HG03175 (cell line): Measurements from ENCODE around the gene NUP35.
"Not testable (repeated sequence)": the region's sequence is repeated elsewhere in the genome, so short reads cannot be mapped to it uniquely, and the experiment has no call there.

Experiments
- ATAC-seq: cut with Tn5 transposase; IDR thresholded peaks from one replicate; pipeline ENCODE4 v1.9.1; 2021; ENCODE audit warnings: mild to moderate bottlenecking, moderate library complexity; ENCODE audit not compliant: unreplicated experiment

The NUP35 gene

DNA sequence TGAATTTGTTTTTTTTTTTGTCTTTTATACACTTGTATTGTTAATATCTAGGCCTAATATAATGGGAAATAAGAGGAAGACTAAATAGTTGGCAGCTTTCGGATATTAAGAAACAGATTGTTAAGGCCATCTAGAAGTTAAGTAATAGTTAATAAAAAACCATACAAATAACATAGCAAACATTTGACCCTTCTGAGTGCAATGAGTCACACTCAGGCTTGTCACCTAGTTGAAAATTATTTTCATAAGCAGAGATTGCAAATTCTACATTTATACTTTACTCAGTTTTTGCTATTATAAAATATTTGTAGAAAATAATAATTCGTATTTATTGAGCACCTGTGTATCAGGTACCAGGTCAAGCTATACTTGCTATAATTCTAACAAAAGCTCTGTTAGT is 2.4 kb downstream of the NUP35 start:
- no peak for ATAC-seq

DNA sequence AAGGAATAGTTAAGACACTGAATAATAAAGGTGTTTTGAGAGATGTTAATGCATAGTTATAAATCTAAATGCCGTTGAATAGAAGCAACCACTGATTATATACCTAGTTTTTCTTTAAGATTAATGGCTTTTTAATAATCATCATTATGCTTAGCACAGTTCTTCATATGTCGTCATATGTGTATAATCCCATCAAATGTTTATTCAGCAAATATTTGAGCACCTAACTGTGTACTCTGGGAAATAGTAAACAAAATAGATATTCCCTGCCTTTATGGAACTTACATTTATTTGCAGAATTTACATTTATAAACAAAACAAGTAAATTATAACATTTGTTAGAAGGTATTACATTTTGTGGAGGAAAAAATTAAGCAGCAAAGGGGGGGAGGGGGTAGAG is 9.8 kb downstream of the NUP35 start:
- no peak for ATAC-seq

DNA sequence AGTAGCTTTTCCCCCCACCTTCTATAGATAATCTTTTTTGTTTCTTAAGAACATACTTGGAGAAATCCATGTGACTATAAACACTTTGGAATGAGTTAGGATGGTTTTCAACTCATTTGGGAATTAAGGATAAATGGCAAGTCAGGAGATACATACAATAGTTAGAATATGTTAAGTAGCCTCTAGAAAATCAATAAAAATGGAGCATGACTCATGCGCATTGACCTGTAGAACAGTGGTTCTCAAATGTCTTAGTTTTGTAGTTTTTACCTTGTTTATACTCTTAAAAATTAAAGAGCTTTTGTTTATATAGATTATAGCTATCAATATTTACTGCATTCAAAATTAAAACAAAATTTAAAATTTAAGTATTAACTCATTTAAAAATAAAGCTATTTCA is 24.7 kb downstream of the NUP35 start:
- ATAC-seq, result no peak

DNA sequence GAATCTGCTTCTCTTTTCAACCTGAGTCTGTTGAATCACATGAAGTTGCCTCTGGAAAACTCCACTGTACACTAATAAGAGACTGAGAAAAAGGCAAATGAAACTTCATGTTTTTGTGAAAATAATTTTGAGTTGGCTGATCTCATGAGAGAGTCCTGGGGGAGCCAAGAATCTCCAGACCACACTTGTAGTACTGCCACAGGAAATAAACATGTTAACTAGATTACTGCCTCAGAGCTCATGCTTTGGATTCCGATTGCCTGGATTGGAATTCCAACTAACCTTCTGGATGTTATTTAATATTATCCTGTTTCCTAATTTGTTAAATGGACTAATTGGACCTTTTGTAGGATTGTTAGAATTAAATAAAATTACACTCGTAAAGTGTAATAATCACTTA is 25.2 kb downstream of the NUP35 start:
- ATAC-seq, result no peak

DNA sequence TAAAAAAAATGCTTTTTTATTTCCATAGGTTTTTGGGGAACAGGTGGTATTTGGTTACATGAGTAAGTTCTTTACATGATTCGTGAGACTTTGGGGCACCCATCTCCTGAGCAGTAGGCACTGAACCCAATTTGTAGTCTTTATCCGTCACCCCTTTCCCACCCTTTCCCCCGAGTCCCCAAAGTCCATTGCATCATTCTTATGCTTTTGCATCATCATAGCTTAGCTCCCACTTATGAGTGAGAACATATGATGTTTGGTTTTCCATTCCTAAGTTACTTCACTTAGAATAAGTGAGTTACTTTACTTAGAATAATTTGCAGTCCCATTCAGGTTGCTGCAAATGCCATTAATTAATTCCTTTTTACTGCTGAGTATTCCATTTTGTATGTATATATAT is 28.0 kb downstream of the NUP35 start:
- not testable (repeated sequence) for ATAC-seq

DNA sequence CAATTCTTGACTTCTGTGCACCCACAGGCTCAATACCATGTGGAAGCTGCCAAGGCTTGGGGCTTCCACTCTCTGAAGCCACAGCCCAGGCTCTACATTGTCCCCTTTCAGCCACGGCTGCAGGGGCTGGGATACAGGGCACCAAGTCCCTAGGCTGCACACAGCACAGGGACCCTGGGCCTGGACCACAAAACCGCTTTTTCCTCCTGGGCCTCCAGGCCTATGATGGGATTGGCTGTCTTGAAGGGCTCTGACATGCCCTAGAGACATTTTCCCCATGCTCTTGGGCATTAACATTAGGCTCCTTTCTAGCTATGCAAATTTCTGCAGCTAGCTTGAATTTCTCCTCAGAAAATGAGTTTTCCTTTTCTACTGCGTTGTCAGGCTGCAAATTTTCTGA is 29.7 kb downstream of the NUP35 start:
- ATAC-seq, result no peak

DNA sequence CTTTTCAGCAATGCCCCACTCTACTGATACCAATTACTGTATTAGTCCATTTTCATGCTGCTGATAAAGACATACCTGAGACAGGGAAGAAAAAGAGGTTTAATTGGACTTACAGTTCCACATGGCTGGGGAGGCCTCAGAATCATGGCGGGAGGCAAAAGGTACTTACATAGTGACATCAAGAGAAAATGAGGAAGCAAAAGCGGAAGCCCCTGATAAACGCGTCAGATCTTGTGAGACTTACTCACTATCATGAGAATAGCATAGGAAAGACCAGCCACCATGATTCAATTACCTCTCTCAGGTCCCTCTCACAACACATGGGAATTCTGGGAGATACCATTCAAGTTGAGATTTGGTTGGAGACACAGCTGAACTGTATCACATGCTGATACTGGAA is 30.5 kb downstream of the NUP35 start:
- ATAC-seq, result not testable (repeated sequence)

DNA sequence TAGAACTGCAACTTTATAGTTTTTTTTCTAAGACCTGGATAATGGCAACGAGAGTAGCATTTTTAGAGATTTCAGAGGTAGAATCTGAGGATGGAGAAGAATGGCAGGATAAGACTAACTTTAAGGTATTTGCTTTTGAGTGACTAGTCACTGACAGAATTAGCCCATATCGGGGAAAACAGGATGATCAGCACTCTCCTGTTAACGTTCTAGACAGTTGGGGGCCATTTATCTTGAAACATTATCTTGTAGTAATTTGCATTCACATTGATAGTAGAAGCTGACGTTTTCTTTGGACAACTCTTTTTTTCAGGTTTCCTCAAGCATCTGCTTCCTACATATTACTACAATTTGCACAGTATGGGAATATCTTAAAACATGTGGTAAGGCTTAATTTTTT is 32.9 kb downstream of the NUP35 start:
- no peak for ATAC-seq

DNA sequence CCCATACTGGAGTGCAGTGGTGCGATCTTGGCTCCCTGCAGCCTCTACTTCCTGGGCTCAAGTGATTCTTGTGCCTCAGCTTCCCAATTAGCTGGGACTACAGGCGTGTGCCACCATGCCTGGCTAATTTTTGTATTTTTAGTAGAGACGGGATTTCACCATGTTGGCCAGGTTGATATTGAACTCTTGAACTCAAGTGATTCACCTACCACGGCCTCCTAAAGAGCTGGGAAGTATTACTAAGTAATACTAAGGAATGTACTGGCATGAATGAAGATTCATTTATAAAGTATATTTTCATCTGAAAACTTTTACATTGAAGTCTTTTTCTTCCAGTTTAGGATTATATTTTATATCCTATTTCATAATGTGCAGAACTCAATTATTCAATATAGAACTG is 38.1 kb downstream of the NUP35 start:
- ATAC-seq, result no peak

DNA sequence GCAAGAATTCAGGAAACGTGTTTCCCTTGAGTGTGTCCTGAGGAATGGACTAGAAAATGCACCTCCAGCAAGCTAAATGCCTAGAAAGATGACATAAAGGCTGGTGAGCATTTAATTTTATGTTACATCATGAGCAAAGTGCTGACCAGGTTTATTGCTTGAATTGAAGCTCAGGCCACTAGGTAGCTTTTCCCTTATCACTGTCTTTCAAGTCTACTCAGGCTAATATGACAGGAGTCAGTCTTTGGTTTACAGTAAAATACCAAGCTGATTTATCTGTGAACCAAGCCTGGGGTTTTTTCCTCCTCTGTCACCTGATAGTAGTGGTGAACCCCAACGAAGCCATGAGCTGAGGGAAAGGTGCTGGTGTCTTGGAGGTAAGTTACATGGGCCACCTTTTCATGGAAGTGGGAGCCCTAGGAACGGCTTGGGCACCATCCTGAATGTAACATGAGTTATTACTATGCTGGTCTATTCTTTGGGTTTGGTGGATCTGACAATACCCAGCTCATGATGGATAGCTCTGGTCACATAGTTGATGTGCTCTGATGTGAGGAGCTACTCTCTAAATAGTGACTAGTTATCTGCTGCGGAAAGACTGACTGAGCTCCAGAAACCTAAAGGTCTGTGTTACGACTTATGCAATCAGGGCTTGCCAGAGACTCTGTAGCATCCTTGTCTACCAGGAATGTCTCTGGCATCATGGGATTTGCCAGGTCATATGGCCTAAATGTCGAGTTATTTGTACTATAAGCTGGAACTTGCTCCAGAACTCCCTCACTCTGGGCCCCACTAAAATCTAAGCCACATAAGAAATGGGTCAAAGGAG is 39.8 kb downstream of the NUP35 start:
- ATAC-seq, result no peak

DNA sequence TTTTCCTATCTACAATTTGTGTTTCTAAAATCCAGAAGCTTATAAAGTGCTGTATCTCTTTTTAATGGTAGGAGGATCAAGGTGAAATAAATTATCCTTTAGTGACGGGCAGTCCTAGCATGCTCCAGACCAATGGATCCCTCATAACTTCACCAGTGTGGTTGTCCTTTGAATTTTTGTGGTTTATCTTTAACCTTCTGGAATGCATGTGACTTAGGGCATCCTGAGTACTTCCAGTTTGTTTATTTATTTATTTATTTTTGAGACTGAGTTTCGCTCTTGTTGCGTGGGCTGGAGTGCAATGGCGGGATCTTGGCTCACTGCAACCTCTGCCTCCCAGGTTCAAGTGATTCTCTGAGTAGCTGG is 40.4 kb downstream of the NUP35 start:
- no peak for ATAC-seq

DNA sequence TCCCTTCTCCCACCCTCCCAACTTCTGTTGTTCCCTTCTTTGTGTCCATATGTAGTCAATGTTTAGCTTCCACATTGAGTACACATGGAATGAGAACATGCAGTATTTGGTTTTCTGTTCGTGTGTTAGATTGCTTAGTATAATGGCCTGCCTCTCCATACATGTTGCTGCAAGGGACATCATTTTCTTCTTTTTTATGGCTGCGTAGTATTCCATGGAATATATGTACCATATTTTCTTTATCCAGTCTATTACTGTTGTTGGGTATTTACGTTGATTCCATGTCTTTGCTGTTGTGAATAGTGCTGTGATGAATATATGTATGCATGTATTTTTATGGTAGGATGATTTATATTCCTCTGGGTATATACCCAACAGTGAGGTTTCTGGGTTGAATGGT is 42.0 kb downstream of the NUP35 start:
- no peak for ATAC-seq

DNA sequence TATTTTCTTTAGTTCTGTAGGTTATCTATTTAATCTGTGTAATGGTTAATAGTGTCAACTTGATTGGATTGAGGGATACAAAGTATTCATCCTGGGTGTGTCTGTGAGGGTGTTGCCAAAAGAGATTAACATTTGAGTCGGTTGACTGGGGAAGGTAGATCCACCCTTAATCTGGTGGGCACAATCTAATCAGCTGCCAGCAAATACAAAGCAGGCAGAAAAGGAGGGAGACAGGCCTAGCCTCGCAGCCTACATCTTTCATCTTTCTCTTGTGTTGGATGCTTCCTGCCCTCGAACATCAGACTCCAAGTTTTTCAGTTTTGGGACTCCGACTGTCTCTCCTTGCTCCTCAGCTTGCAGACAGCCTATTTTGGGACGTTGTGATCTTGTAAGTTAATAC is 42.7 kb downstream of the NUP35 start:
- ATAC-seq, result not testable (repeated sequence)

DNA sequence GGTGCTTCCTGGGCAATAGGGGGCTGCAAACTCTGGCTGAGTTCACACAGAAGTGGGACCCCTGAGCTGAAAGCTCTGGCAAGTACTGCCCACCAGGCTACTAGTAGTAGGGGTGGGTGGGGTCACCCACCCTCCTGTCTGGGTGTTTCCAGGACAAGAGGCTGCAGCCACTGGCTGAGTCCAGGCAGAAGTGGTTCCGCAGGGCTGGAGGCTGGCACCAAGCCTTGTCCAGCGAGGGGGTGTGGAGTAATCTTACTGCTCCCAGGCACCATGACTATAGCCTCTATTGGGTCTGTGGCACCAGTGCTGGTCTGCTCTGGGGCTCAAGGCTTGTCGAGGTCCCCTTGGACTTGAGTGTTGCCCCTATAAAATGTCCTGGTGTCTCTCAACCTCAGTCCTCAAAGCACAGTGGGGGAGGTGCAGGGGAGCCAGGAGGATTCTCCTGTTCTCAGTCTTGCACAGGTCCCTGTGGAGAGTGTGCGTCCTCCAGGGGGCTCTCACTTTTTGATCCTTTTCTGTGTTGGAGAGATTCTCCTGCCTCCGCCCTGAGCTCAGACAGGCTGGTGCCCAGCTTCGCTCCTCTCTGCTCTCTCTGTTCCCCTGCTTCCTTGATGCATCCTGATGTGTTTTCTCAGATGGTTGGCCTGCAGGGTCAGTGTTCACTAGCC is 48.1 kb downstream of the NUP35 start:
- ATAC-seq, result no peak

DNA sequence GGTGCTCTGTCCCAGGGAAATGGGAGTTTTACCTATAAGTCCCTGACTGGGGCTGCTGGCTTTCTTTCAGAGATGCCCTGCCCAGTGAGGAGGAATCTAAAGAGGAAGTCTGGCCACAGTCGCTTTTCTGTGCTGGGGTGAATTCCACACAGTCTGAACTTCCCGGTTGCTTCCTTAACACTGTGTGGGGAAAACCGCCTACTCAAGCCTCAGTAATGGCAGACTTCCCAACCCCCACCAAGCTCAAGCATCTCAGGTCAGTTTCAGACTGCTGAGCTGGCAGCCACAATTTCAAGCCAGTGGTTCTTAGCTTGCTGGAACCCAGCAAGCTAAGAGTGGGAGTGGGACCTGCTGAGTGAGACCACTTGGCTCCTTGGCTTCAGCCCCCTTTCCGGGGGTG is 54.9 kb downstream of the NUP35 start:
- ATAC-seq, result no peak

DNA sequence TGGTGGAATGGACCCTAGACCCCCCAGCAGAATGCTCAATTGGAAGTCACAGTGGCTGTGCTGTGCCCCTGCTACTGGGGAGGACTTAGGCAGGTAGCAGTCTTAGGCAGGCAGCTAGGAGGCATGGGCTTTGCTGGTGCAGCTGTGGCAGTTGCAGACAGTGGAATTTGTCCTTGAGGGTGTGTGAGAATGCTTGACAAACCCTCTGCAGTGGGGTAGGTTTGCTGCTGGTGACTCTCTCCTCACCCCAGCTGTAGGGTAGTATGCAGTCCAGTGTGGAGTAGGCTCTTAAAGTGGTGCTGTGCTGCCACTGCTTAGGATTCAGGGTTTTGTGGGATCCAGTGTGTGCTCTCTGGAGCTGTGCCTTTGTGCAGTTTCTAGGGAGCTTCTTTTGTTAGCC is 61.3 kb downstream of the NUP35 start:
- no peak for ATAC-seq

DNA sequence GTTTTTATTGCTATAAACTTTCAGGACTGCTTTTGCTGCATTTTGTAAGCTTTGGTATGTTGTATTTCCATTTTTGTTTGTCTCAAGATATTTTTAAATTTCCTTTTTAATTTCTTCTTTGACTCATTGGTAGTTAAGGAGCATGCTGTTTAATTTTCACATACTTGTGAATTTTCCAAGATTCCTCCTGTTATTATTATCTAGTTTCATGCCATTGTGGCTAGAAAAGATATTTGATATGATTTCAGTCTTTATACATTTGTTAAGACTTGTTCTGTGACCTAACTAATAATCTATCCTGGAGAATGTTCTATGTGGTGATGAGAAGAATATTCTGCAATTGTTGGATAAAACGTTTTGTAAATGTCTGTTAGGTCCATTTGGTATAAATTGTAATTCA is 62.1 kb downstream of the NUP35 start:
- ATAC-seq, result no peak

DNA sequence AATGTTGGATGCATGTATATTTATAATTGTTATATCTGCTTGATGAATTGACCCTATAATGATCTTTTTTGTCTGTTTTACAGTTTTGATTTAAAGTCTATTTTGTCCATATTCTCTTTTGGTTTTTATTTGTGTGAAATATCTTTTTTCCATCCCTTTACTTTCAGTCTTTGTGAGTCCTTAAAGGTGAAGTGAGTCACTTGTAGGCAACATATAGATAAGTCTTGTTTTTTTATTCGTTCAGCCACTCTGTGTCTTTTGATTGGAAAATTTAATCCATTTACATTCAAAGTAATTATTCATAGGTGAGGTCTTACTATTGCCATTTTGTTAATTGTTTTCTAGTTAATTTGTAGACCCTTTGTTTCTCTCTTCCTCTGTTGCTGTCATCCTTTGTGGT is 62.5 kb downstream of the NUP35 start:
- no peak for ATAC-seq

DNA sequence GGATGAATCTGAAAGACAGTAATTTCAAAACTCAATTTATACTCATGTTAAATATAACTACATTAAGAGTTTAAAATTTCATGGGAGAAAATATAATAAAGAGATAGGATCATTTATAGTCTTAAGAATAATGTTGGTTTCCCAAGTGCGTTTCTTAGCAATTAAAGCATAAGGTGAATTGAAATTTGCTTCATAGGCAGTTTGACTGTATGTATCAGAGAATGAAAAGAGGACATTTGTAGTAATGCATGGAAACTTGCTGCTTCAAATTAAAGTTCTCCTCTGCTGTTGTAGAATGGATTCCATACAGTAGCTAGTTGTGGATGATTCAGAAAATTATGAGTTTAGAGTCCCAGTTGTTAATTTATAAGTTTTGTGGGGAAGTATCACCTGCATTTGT is 68.1 kb downstream of the NUP35 start:
- no peak for ATAC-seq

DNA sequence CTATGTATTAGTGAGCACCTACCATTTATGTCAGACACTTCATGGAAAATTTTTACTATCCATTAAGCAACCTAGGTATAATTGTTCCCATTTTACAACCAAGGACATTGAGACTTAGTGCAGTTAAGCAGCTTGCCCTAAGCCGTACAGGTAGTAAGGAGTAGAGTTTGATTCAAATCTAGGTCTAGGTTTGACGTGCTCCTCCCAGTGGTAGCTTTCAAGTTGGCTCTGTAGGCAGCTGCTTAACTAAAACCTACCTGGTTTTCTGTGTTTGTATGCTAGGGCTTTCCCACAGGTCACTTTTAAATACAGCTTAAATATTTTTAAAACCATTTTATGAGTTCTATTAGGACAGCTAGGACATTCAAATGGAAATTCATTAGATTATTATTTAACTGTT is 69.7 kb downstream of the NUP35 start:
- ATAC-seq, result no peak

DNA sequence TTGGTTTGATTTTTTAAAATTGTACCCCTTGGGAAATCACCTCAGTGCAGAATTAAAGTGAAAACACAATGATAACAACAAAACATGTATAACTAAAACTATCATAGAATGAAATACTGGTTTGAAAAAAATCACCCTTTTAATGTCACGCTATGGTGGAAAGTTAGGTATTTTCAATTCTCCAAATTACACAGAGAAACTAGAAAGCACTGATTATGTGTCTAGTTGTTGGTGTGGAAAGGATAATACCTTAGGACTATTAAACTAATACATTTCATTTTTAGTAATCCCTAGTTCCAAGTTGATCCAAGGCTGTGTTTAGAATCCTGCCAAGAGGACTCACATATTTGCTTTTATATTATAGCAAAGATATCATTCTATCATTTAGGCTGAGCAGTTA is 71.2 kb downstream of the NUP35 start:
- ATAC-seq, result no peak

DNA sequence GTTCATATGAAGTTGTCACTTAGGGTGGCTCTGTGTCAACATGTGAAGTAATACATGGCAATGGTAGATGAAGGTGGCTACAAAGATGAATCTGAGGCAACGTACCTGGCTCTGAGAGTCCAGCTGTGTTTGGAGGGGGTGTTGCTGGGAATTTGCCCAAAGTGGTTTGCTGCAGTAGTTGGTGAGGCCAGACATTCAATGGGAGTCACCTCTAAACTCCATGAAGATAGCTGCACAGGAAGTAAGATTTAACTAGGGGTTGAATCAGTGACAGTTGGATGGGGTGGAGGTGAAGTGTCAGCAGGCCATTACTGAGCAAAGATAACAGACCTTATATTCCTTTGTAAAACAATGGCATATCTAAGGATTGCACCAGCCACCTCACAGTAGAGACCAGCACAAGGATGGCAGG is 71.8 kb downstream of the NUP35 start:
- no peak for ATAC-seq

DNA sequence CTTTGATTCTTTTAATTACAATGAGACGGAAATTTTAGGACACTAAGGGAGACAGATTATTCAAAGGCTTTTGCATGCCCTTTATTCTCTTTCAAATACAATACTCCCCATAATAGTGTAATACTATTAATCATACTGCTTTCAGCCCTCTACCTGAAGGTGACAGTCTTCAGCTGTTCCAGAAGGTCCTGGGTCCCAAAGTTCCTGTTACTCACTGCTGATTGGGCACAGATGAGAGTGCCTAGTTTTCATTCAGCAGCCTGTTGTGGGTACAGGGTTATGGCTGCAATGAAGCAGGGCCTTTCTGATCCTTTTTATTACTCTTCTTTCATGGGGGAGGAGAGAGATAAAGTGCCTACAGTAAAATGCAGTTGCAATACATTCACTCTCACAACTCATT is 80.2 kb downstream of the NUP35 start:
- no peak for ATAC-seq
